ENCODE results near the gene SUPV3L1. TPM values are rescaled to one million over a fixed set of nuclear protein-coding genes. Genes with fewer than 3 reads are reported as not detected.

SUPV3L1 gene
- polyA plus RNA-seq, 1 donor (not counting 4 experiments of a cell fraction or from before 2014, with no cell fraction given): 34.1 TPM

DNA sequence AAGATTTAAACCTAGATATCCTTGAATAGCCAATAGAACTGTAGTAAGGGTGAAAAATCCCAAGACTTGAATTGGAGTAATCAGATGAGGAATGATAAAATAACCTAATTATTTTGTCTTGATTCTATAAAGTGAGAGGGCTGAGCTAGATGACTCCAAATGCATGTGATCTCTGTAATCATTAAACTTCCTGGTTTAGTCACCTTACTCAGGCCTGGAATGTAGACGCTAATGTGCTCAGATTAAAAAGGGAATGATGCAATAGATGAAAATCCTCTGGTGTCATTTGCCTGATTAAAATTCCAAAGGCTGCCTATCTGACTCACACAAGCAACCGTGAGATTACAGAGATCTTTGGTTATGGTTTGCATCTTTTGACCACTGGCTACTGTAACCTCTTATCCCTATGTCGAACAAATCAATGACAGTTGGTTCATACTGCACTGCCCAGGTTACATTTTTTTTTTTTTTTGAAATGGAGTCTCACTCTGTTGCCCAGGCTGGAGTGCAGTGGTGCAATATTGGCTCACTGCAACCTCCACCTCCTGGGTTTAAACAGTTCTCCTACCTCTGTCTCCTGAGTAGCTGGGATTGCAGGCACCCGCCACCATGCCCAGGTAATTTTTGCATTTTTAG lies 37.2 kb downstream of the SUPV3L1 start:
- Histone ChIP-seq H3K4me3 (ENCODE audit: control insufficient read depth in 2 of 3, extremely low read depth in 1 of 3, insufficient read depth in 2 of 3, low read depth in 1 of 3, low read length in 3 of 3) (no peak overlapping the region), H3K27me3 (ENCODE audit: control insufficient read depth, extremely low read depth, insufficient read depth, low read length) (no peaks in the 10 kb centered on the region), H3K9me1 (ENCODE audit: control insufficient read depth, extremely low read depth, insufficient read depth, low read length) (no peaks in the 10 kb centered on the region), H3K4me2 (ENCODE audit: control insufficient read depth, extremely low read depth, insufficient read depth, low read depth, low read length) (peak overlapping the region; percentile 11), H3K9ac (ENCODE audit: control insufficient read depth, extremely low read depth, insufficient read depth, low read length) (peak overlapping the region; percentile 31), H4K20me1 (ENCODE audit: control insufficient read depth, extremely low read depth, insufficient read depth, low read length) (no peaks in the 10 kb centered on the region), H3K27ac (ENCODE audit: control insufficient read depth, insufficient read depth, low read length) (peak overlapping the region; percentile 89), H2AFZ (ENCODE audit: control insufficient read depth, low read length) (no peak overlapping the region), H3K79me2 (ENCODE audit: control insufficient read depth, insufficient read depth, low read length) (no peaks in the 10 kb centered on the region), H3K9me3 (ENCODE audit: control insufficient read depth, low read depth, low read length) (no peaks in the 10 kb centered on the region), H3K36me3 (ENCODE audit: control insufficient read depth in 2 of 2, extremely low read depth in 1 of 2, insufficient read depth in 2 of 2, low read length in 2 of 2) (no peaks in the 10 kb centered on the region), H3K4me1 (ENCODE audit: control insufficient read depth, extremely low read depth, insufficient read depth, low read length) (peaks cover 37% of the 10 kb centered on the region)
- peak; percentile 55 for DNase-seq (ENCODE audit: low read depth, low spot score)
- dilution Hi-C loops (cut with MboI; ENCODE audit: extremely low pct_ligation_motif_present, low sequenced_read_pairs): no loop called here
- peak; percentile 81 for FAIRE-seq
- TF ChIP-seq, protein P1, sequence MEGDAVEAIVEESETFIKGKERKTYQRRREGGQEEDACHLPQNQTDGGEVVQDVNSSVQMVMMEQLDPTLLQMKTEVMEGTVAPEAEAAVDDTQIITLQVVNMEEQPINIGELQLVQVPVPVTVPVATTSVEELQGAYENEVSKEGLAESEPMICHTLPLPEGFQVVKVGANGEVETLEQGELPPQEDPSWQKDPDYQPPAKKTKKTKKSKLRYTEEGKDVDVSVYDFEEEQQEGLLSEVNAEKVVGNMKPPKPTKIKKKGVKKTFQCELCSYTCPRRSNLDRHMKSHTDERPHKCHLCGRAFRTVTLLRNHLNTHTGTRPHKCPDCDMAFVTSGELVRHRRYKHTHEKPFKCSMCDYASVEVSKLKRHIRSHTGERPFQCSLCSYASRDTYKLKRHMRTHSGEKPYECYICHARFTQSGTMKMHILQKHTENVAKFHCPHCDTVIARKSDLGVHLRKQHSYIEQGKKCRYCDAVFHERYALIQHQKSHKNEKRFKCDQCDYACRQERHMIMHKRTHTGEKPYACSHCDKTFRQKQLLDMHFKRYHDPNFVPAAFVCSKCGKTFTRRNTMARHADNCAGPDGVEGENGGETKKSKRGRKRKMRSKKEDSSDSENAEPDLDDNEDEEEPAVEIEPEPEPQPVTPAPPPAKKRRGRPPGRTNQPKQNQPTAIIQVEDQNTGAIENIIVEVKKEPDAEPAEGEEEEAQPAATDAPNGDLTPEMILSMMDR (optimal IDR thresholded peaks at IDR 0.05 in 1 of 3, IDR thresholded peaks at IDR 0.05 in 1 of 3, conservative IDR thresholded peaks at IDR 0.05 in 1 of 3; ENCODE audit: extremely low read depth in 1 of 3, insufficient read depth in 2 of 3, low read length in 3 of 3): no peak
- no peak for TF ChIP-seq EZH2 (IDR thresholded peaks at IDR 0.05; ENCODE audit: low read length)

DNA sequence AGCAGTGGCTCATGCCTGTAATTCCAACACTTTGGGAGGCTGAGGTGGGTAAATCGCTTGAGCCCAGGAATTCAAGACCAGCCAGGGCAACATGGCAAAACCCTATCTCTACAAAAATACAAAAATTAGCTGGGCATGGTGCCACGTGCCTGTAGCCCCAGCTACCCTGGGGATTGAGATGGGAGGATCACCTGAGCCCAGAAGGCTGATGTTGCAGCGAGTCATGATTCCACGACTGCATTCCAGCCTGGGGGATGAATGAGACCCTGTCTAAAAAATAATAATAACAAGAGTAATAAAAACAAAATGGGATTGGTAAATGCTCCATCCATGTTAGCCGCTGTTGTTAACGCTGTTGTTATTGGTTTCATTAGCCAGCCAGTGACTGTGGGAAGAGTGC lies 38.8 kb downstream of the SUPV3L1 start:
- TF ChIP-seq EZH2 (IDR thresholded peaks at IDR 0.05; ENCODE audit: low read length): no peak
- TF ChIP-seq, protein P1 (optimal IDR thresholded peaks at IDR 0.05 in 1 of 3, IDR thresholded peaks at IDR 0.05 in 1 of 3, conservative IDR thresholded peaks at IDR 0.05 in 1 of 3; ENCODE audit: extremely low read depth in 1 of 3, insufficient read depth in 2 of 3, low read length in 3 of 3): no peak
- no peak overlapping the region for H3K4me3 ChIP-seq (ENCODE audit: control insufficient read depth in 2 of 3, extremely low read depth in 1 of 3, insufficient read depth in 2 of 3, low read depth in 1 of 3, low read length in 3 of 3)
- H3K4me1 ChIP-seq (ENCODE audit: control insufficient read depth, extremely low read depth, insufficient read depth, low read length): peaks cover 48% of the 10 kb centered on the region
- no peak overlapping the region for H3K4me2 ChIP-seq (ENCODE audit: control insufficient read depth, extremely low read depth, insufficient read depth, low read depth, low read length)
- H3K36me3 ChIP-seq (ENCODE audit: control insufficient read depth in 2 of 2, extremely low read depth in 1 of 2, insufficient read depth in 2 of 2, low read length in 2 of 2): no peaks in the 10 kb centered on the region
- no peak overlapping the region for H2AFZ ChIP-seq (ENCODE audit: control insufficient read depth, low read length)
- DNase-seq (ENCODE audit: low read depth, low spot score): no peak
- H3K9me3 ChIP-seq (ENCODE audit: control insufficient read depth, low read depth, low read length): no peaks in the 10 kb centered on the region
- no peak overlapping the region for H3K9ac ChIP-seq (ENCODE audit: control insufficient read depth, extremely low read depth, insufficient read depth, low read length)
- H3K79me2 ChIP-seq (ENCODE audit: control insufficient read depth, insufficient read depth, low read length): no peaks in the 10 kb centered on the region
- H3K27ac ChIP-seq (ENCODE audit: control insufficient read depth, insufficient read depth, low read length): peak overlapping the region; percentile 8
- dilution Hi-C loops (cut with MboI; ENCODE audit: extremely low pct_ligation_motif_present, low sequenced_read_pairs): no loop called here
- no peak for FAIRE-seq
- no peaks in the 10 kb centered on the region for H3K27me3 ChIP-seq (ENCODE audit: control insufficient read depth, extremely low read depth, insufficient read depth, low read length)
- no peaks in the 10 kb centered on the region for H4K20me1 ChIP-seq (ENCODE audit: control insufficient read depth, extremely low read depth, insufficient read depth, low read length)
- no peaks in the 10 kb centered on the region for H3K9me1 ChIP-seq (ENCODE audit: control insufficient read depth, extremely low read depth, insufficient read depth, low read length)

All from keratinocyte (primary cell).